T-cell (primary cell): ENCODE measurements around the gene TBX10. TPM values are rescaled to one million over a fixed set of nuclear protein-coding genes. Genes with fewer than 3 reads are reported as not detected.
"Not testable (repeated sequence)": the region's sequence is repeated elsewhere in the genome, so short reads cannot be mapped to it uniquely, and the experiment has no call there.

Experiments used
- ATAC-seq, 4 experiments: fragments of 200-7000 bp in 3 of 4; fragments of 150-1000 bp in 1 of 4; cut with Tn5 transposase; replicated peaks in 1 of 4; 1 replicate in 3 of 4; 2 replicates in 1 of 4; pipeline ENCODE4 v1.10.0; 2021; ENCODE audit warnings: moderate library complexity in 3 of 4, mild to moderate bottlenecking in 2 of 4, moderate number of reproducible peaks in 1 of 4
- CTCF ChIA-PET, 2 donors: fragments of 300-600 bp; sonication (Branson Sonifier 250); formaldehyde crosslinking; loops; one replicate each; lab custom pipeline; 2022; ENCODE audit warnings: antibody characterized with exemption in 2 of 2; lab: Charles Lee
- POLR2A ChIA-PET, 2 donors: fragments of 300-600 bp; sonication (Branson Sonifier 250); formaldehyde crosslinking; loops; one replicate each; lab custom pipeline; 2022; ENCODE audit warnings: antibody characterized with exemption in 2 of 2; lab: Charles Lee
- DNase-seq, 35 experiments: peaks; one replicate each; pipeline versions ENCODE4 v3.0.0 to v3.0.0-alpha.2; 2013 to 2023
- H3K27ac ChIP-seq: one replicate; pipeline ENCODE4 v1.5.1; 2013; ENCODE audit warnings: low read length
- H3K27me3 ChIP-seq, 2 experiments: replicated peaks in 1 of 2; 1 replicate in 1 of 2; 2 replicates in 1 of 2; pipeline versions ENCODE4 v1.6.1 to v1.7.0; 2013; ENCODE audit warnings: low read length in 1 of 2, mixed read lengths in 1 of 2; ENCODE audit not compliant: control insufficient read depth in 2 of 2, insufficient read depth in 2 of 2; ENCODE audit errors: extremely low read depth in 1 of 2
- H3K36me3 ChIP-seq, 2 donors: 1 replicate in 1 of 2; 2 replicates in 1 of 2; pipeline versions ENCODE4 v1.6.1 to v1.7.0; 2013; ENCODE audit warnings: low read length in 1 of 2; ENCODE audit not compliant: control insufficient read depth in 2 of 2, insufficient read depth in 1 of 2; ENCODE audit errors: extremely low read depth in 1 of 2
- H3K4me1 ChIP-seq, 2 experiments: 1 replicate in 1 of 2; 2 replicates in 1 of 2; pipeline versions ENCODE4 v1.6.1 to v1.7.0; 2013; ENCODE audit warnings: low read length in 2 of 2, mixed read lengths in 1 of 2; ENCODE audit not compliant: insufficient read depth in 2 of 2, control insufficient read depth in 1 of 2; ENCODE audit errors: extremely low read depth in 1 of 2
- H3K4me3 ChIP-seq, 2 donors: 1 replicate in 1 of 2; 2 replicates in 1 of 2; pipeline versions ENCODE4 v1.5.1 to v1.7.0; 2013; ENCODE audit warnings: mild to moderate bottlenecking in 2 of 2, low read length in 1 of 2, moderate library complexity in 1 of 2; ENCODE audit not compliant: control insufficient read depth in 1 of 2; ENCODE audit errors: extremely low read depth in 1 of 2
- H3K9me3 ChIP-seq: 2 replicates; pipeline ENCODE4 v1.7.0; 2013
- H3K27ac Mint-ChIP-seq, 2 donors: one replicate each; pipeline ENCODE4 v1.8.0; 2020 to 2021; ENCODE audit warnings: mild to moderate bottlenecking in 2 of 2, mixed read lengths in 2 of 2
- H3K27me3 Mint-ChIP-seq, 2 donors: one replicate each; pipeline ENCODE4 v1.8.0; 2021 to 2022; ENCODE audit warnings: mixed read lengths in 2 of 2
- H3K36me3 Mint-ChIP-seq: one replicate; pipeline ENCODE4 v1.8.0; 2021; ENCODE audit warnings: mixed read lengths
- H3K4me1 Mint-ChIP-seq, 3 donors: one replicate each; pipeline ENCODE4 v1.8.0; 2020 to 2022; ENCODE audit warnings: mixed read lengths in 3 of 3, mild to moderate bottlenecking in 1 of 3
- H3K4me3 Mint-ChIP-seq, 3 donors: one replicate each; pipeline ENCODE4 v1.8.0; 2020 to 2022; ENCODE audit warnings: mild to moderate bottlenecking in 3 of 3, mixed read lengths in 3 of 3, moderate library complexity in 3 of 3
- H3K9me3 Mint-ChIP-seq, 3 donors: one replicate each; pipeline ENCODE4 v1.8.0; 2020 to 2022; ENCODE audit warnings: mixed read lengths in 3 of 3
- whole genome bisulfite sequencing: methylation state at CpG from one replicate; pipeline ENCODE4 v1.1.5; 2013; ENCODE audit warnings: missing lambda C conversion rate; ENCODE audit not compliant: insufficient coverage; 5-methylcytosine and 5-hydroxymethylcytosine counted together
- total RNA-seq, 35 experiments: library from RNA in 6 of 35; stranded (reverse) in 6 of 35; fragments of 120-200 nt in 1 of 35; gene quantifications; one replicate each; pipeline versions ENCODE4 v1.2.1 to v1.2.4 and lab custom pipeline; 2013 to 2026

Gene TBX10
- total RNA-seq, 5 donors from 2014 or later (not counting 1 experiment from before 2014, with no cell fraction given) = not detected

DNA sequence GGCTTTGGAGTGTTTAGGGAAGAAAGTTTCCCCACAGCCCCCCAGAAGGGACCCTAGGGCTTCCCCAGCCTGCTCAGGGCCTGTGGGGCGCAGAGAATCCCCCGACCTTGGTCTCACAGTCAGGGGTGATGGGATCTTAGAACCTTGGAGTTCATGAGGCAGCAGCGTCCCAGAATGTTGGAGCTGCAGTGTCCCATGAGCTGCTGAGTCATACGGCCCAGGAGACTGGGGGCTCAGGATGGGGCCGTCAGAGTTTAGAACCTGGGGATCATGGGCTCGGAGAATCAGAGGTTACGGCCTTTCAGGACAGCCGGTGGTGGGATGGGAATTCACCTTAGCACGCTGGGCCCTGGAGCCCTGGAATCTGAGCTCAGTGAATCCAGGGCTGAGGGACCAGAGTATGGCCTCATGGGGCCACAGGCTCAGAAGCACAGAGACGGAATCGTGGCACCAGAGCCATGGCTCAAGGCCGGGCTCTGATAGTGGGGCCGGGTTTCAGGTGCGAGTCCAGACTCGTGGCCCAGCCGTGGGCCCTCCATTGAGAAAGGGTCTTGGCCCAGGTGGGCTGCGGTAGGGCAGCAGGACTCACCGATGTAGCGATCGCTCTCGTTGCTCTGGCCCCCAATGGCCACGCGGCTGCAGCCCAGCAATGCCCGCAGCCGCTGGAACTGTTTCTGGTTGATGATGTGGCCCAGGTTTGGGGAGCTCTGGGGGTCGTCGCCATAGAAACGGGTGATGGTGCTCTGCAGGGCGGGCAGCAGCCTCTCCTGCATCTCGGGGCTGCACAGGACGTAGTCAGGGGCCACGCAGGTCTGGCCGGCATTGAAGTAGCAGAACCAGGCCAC is 25.4 kb upstream of the TBX10 start:
- H3K4me3 Mint-ChIP-seq = no peak overlapping the region
- ATAC-seq (no peak), DNase-seq (no peak)
- H3K27me3 Mint-ChIP-seq = no peaks in the 10 kb centered on the region
- Histone ChIP-seq H3K36me3 (no peaks in the 10 kb centered on the region), H3K4me1 (no peaks in the 10 kb centered on the region), H3K27me3 (peaks cover 0 to 25% of the 10 kb centered on the region in 2 experiments), H3K9me3 (no peaks in the 10 kb centered on the region), H3K27ac (no peak overlapping the region), H3K4me3 (no peak overlapping the region)
- no peak overlapping the region for H3K27ac Mint-ChIP-seq
- ChIA-PET POLR2A (no interaction called here), CTCF (no interaction called here)
- H3K9me3 Mint-ChIP-seq = no peaks in the 10 kb centered on the region
- H3K4me1 Mint-ChIP-seq = no peaks in the 10 kb centered on the region
- 85% methylated on average over 26 of the region's 33 CpGs for WGBS
- no peaks in the 10 kb centered on the region for H3K36me3 Mint-ChIP-seq

DNA sequence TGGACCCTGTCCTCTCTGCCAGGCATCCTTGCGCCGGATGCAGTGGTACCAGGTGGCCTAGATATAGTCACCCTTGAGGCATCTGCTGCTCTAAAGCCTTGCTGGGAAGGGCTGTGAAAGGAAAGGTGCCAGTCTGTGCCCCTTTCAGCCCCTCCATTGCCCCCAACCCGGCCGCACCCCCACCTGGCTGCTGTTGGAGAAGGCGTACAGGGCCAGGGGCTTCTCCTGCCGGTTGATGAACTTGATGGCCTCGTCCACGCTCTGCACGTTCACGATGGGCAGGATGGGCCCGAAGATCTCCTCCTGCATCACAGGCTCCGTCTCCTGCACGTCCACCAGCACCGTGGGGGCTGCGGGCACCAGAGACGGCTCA is 24.6 kb upstream of the TBX10 start:
- H3K4me3 Mint-ChIP-seq = no peak overlapping the region
- no peaks in the 10 kb centered on the region for H3K36me3 Mint-ChIP-seq
- Histone ChIP-seq H3K4me3 (no peak overlapping the region), H3K4me1 (peaks cover 0 to 3% of the 10 kb centered on the region in 2 experiments), H3K27me3 (peaks cover 0 to 24% of the 10 kb centered on the region in 2 experiments), H3K36me3 (no peaks in the 10 kb centered on the region), H3K9me3 (no peaks in the 10 kb centered on the region), H3K27ac (no peak overlapping the region)
- H3K27ac Mint-ChIP-seq = no peak overlapping the region
- H3K27me3 Mint-ChIP-seq = no peaks in the 10 kb centered on the region
- ChIA-PET POLR2A (no interaction called here), CTCF (no interaction called here)
- ATAC-seq (no peak), DNase-seq (no peak)
- H3K4me1 Mint-ChIP-seq = peaks cover 0 to 1% (median 0%) of the 10 kb centered on the region in 3 donors
- WGBS = 90% methylated on average over 13 of the region's 16 CpGs
- no peaks in the 10 kb centered on the region for H3K9me3 Mint-ChIP-seq

DNA sequence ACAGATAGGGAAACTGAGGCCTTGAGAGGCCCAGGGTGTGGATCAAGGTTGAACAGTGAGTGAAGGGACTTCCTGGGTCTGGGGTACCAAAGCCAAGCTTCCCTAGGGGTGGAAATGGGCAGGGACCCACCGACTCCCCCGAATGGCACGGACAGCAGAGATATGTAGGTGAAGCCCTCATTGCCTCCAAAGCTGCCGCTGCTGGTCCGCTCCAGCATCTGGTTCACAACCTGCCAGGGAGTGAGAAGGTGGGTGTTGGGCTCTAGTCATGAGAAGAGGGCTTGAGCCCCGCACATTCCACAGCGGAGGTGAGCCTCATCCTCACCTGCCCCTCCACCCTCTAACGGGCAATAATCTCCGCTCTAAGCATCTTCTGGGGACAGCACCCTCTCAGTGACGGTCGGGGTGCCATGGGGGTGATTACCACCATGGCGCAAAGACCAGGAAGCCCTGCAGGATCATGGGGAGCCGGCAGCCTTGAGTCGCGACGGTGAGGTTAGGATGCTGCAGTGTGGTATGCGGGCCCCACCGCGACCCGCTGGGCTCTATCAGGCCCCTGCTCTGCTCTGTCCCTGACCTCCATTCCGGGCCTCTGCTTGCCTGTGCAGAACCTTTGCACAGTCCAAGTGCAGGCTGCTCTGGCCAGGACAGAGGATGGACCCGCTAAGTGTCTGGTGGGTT is 24.1 kb upstream of the TBX10 start:
- no peaks in the 10 kb centered on the region for H3K27me3 Mint-ChIP-seq
- peaks cover 0 to 4% (median 1%) of the 10 kb centered on the region in 3 donors for H3K4me1 Mint-ChIP-seq
- WGBS = 95% methylated on average over 13 of the region's 22 CpGs
- Histone ChIP-seq H3K4me3 (no peak overlapping the region), H3K4me1 (peaks cover 0 to 4% of the 10 kb centered on the region in 2 experiments), H3K9me3 (no peaks in the 10 kb centered on the region), H3K27ac (no peak overlapping the region), H3K36me3 (no peaks in the 10 kb centered on the region), H3K27me3 (peaks cover 0 to 24% of the 10 kb centered on the region in 2 experiments)
- DNase-seq (no peak), ATAC-seq (no peak)
- H3K9me3 Mint-ChIP-seq = no peaks in the 10 kb centered on the region
- H3K4me3 Mint-ChIP-seq = no peak overlapping the region
- no peak overlapping the region for H3K27ac Mint-ChIP-seq
- no peaks in the 10 kb centered on the region for H3K36me3 Mint-ChIP-seq
- ChIA-PET POLR2A (no interaction called here), CTCF (no interaction called here)

DNA sequence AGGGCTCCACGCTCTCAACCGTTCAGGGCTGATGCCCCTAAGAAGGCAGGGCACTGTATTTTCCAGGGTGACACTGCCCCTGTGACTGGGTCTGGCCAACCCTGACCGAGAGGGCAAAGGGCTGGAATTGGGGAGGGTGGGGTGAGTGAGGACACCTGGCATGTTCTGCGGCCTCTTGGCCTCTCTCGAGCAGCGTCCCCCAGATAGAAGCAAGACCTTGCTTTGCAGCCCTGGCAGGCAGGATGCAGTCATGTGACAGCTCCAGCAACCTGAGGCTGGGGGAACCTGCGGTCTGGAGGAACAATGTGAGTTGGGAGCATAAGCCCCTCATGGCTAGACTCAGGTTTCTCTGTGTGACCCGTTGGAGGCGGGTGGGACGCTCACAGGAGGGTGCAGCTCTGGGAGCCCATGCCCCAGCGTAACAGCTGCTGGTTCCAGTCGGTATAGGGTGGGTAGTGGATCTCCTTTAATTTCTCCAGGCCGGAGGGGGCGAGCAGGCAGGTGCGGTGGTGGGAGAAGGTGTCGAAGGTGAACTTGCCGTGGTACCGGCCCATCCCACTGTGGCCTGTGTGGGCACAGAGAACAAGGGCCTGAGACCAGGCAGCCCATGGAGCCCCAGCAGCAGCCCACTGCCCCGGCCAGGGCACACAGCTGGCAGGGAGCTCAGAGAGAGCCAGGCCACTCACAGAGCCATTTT is 23.4 kb upstream of the TBX10 start:
- ATAC-seq (no peak), DNase-seq (no peak)
- Mint-ChIP-seq H3K9me3 (no peaks in the 10 kb centered on the region), H3K27ac (no peak overlapping the region), H3K4me3 (no peak overlapping the region), H3K27me3 (no peaks in the 10 kb centered on the region), H3K4me1 (peaks cover 0 to 5% (median 1%) of the 10 kb centered on the region in 3 donors), H3K36me3 (no peaks in the 10 kb centered on the region)
- Histone ChIP-seq H3K27me3 (peaks cover 0 to 20% of the 10 kb centered on the region in 2 experiments), H3K9me3 (no peaks in the 10 kb centered on the region), H3K4me3 (no peak overlapping the region), H3K27ac (no peak overlapping the region), H3K4me1 (peaks cover 0 to 4% of the 10 kb centered on the region in 2 experiments), H3K36me3 (no peaks in the 10 kb centered on the region)
- ChIA-PET CTCF (no interaction called here), POLR2A (no interaction called here)
- WGBS = 77% methylated on average over 18 of the region's 19 CpGs

DNA sequence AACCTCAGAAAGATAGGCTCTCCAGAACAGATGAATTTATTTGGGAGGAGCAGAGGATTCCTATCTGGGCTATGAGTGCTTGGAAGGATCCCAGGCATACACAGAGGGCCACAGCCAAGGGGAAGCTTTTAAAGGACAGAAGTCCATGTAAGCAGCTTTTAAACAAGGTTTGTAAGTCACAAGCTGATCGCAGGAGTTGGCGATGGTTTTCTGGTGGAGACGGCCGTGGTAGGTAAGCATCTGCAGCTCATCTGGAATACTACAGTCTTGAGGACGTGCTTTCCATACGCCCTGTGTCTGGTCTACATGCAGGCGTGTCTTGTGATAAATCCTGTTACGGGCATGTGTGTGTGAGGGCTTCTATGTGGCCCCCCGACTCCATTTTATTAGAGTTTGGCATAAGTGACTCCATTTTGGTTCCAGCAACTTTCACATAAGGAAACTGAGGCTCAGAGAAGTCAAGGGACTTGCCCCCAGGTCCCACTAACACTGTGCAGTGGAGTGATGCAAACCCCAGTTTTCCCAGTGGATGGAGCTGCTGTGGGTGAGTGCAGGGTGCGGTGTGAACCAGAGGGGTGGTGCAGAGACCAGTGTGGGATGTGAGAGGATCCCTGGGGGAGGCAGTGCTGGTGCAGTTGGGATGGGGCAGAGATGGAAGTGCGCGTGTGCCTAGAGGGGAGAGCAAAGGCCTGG is 22.7 kb upstream of the TBX10 start:
- Histone ChIP-seq H3K4me1 (peaks cover 0 to 4% of the 10 kb centered on the region in 2 experiments), H3K9me3 (no peaks in the 10 kb centered on the region), H3K4me3 (no peak overlapping the region), H3K36me3 (no peaks in the 10 kb centered on the region), H3K27me3 (peaks cover 0 to 17% of the 10 kb centered on the region in 2 experiments), H3K27ac (no peak overlapping the region)
- no peaks in the 10 kb centered on the region for H3K9me3 Mint-ChIP-seq
- H3K27me3 Mint-ChIP-seq = no peaks in the 10 kb centered on the region
- WGBS = 92% methylated on average over 12 of the region's 12 CpGs
- H3K27ac Mint-ChIP-seq = no peak overlapping the region
- CTCF ChIA-PET = no interaction called here
- DNase-seq = no peak
- H3K4me1 Mint-ChIP-seq = peaks cover 0 to 8% (median 1%) of the 10 kb centered on the region in 3 donors
- ATAC-seq = no peak
- H3K36me3 Mint-ChIP-seq = no peaks in the 10 kb centered on the region
- H3K4me3 Mint-ChIP-seq = no peak overlapping the region
- POLR2A ChIA-PET = no interaction called here

DNA sequence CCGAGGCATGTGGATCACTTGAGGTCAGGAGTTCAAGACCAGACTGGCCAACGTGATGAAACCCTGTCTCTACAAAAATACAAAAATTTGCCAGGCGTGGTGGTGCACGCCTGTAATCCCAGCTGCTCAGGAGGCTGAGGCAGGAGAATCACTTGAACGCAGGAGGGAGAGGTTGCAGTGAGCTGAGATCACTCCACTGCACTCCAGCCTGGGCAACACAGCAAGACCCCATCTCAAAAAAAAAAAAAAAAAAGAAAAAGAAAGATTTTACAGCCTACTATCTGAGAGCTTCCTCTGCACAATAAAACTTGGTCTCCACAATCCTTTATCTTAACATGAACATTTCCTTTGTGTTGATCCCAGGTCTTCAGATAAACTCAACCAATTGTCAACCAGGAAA is 21.2 kb upstream of the TBX10 start:
- H3K36me3 ChIP-seq, H3K36me3 Mint-ChIP-seq, H3K4me3 Mint-ChIP-seq, DNase-seq, H3K27ac ChIP-seq, H3K9me3 ChIP-seq, H3K27ac Mint-ChIP-seq, H3K4me3 ChIP-seq, POLR2A ChIA-PET, ATAC-seq, H3K9me3 Mint-ChIP-seq, H3K27me3 Mint-ChIP-seq, H3K4me1 ChIP-seq: not testable (repeated sequence)
- peaks cover 0 to 15% of the 10 kb centered on the region in 2 experiments for H3K27me3 ChIP-seq
- H3K4me1 Mint-ChIP-seq = peaks cover 0 to 11% (median 1%) of the 10 kb centered on the region in 3 donors
- 90% methylated on average over 5 of the region's 5 CpGs for WGBS
- CTCF ChIA-PET = interaction anchor here (0.6 to 0.8 kb wide), 3 partner anchors 14 to 544 kb away, joined by 4 to 5 read pairs (median 4); no protein-coding TSS in a partner anchor
